Activated CD4-positive, alpha-beta memory T cell treated with anti-CD3 and anti-CD28 coated beads, Interleukin-2, amount 10 ng/mL, durations not matched to agents 7 days and 5 days (primary cell): ENCODE data around the gene MICAL2. TPM values are rescaled to one million over a fixed set of nuclear protein-coding genes. Genes with fewer than 3 reads are reported as not detected.

Experiments used
- CTCF ChIA-PET: fragments of 350-600 bp; sonication (Branson Sonifier 250); formaldehyde crosslinking; loops from one replicate; lab custom pipeline; 2021; ENCODE audit warnings: antibody characterized with exemption, inconsistent platforms; lab: Charles Lee
- POLR2A ChIA-PET: fragments of 350-600 bp; sonication (Branson Sonifier 250); formaldehyde crosslinking; loops from one replicate; lab custom pipeline; 2021; ENCODE audit warnings: antibody characterized with exemption; lab: Charles Lee
- DNase-seq: peaks from one replicate; pipeline ENCODE4 v3.0.0-alpha.2; 2020
- H3K27ac Mint-ChIP-seq: one replicate; pipeline ENCODE4 v1.8.0; 2021; ENCODE audit warnings: mild to moderate bottlenecking, mixed read lengths
- H3K27me3 Mint-ChIP-seq: one replicate; pipeline ENCODE4 v1.8.0; 2021; ENCODE audit warnings: mixed read lengths
- H3K36me3 Mint-ChIP-seq: one replicate; pipeline ENCODE4 v1.8.0; 2021; ENCODE audit warnings: low read depth, mixed read lengths
- H3K4me1 Mint-ChIP-seq: one replicate; pipeline ENCODE4 v1.8.0; 2021; ENCODE audit warnings: mixed read lengths
- H3K4me3 Mint-ChIP-seq: one replicate; pipeline ENCODE4 v1.8.0; 2021; ENCODE audit warnings: mild to moderate bottlenecking, mixed read lengths
- H3K9me3 Mint-ChIP-seq: one replicate; pipeline ENCODE4 v1.8.0; 2021; ENCODE audit warnings: mixed read lengths
- total RNA-seq, 2 experiments: library from RNA; stranded (reverse); gene quantifications; one replicate each; pipeline ENCODE4 v1.2.3, GENCODE V29; 2021

MICAL2 gene
- total RNA-seq, 2 experiments from 2014 or later = 135 to 143 TPM

DNA sequence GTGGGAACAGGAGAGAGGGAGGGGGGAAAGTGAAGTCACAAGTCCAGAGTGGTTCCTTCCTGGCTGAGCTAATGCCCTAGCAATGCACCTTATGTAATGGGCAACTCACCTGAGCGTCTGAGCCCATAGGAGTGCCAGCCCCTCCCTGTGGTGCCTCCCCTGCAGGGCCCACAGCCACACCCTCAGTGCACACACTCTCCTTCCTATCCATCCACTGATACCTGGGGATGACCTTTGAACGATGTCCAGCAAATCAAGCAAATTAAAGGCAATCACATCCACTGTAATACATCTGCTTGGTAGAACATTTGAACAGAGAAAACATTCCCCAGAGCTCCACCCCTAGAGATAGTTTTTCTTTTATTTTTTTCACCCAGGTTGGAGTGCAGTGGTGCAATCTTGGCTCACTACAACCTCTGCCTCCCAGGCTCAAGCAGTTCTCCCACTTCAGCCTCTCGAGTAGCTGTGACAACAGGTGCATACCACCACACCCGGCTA, 19.6 kb upstream of the MICAL2 start:
- H3K9me3 Mint-ChIP-seq = no peaks in the 10 kb centered on the region
- CTCF ChIA-PET = interaction anchor here (2.0 to 5.9 kb wide), 2 partner anchors 19 to 147 kb away, joined by 6 to 73 read pairs; partner anchors contain the start of gene MICAL2
- H3K27ac Mint-ChIP-seq = no peak overlapping the region

GRCh38 chr11:12091956-12092558, 18.3 kb upstream of the MICAL2 start:
- ChIA-PET POLR2A (interaction anchor here (7.0 kb wide), 1 partner anchor 18 kb away, joined by 117 read pairs; the partner anchor contains the start of gene MICAL2), CTCF (interaction anchor here (1.2 to 1.4 kb wide), 3 partner anchors 12 to 31 kb away, joined by 3 to 5 read pairs (median 3); no protein-coding TSS in a partner anchor)
- Mint-ChIP-seq H3K27ac (peak overlapping the region; percentile 58), H3K27me3 (no peaks in the 10 kb centered on the region), H3K4me1 (peaks cover 51% of the 10 kb centered on the region), H3K36me3 (no peaks in the 10 kb centered on the region), H3K4me3 (no peak overlapping the region), H3K9me3 (no peaks in the 10 kb centered on the region)
- DNase-seq = no peak

More for the DNA sequence above, 19.6 kb upstream of the MICAL2 start:
- DNase-seq = no peak
- POLR2A ChIA-PET = interaction anchor here (0.8 to 7.0 kb wide), 7 partner anchors 13 to 190 kb away, joined by 3 to 117 read pairs (median 4); partner anchors contain the start of gene MICAL2
- Mint-ChIP-seq H3K4me1 (peaks cover 64% of the 10 kb centered on the region), H3K4me3 (no peak overlapping the region), H3K27me3 (no peaks in the 10 kb centered on the region), H3K36me3 (no peaks in the 10 kb centered on the region)

DNA sequence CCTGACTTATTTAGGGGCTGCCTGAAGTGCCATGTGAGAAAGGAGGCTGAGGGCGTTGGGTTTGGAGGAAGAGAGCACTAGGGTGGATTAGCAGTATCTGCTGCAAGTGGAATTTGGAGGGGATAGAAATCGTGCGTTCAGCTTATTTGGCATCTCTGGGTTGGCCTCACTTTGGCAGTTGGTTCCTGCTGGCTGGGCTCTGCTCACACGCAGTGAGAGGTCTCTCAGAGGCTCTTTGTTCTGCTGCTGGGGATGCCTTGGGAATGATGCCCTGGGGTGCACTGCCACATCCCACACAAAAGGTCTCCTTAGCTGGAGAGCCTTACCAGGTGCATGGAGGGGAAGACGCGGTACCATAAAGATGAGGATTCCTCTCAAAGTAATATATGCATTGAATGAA, 17.7 kb upstream of the MICAL2 start:
- no peaks in the 10 kb centered on the region for H3K36me3 Mint-ChIP-seq
- H3K4me3 Mint-ChIP-seq = no peak overlapping the region
- POLR2A ChIA-PET = no interaction called here
- H3K27me3 Mint-ChIP-seq = no peaks in the 10 kb centered on the region
- H3K27ac Mint-ChIP-seq = no peak overlapping the region
- CTCF ChIA-PET = interaction anchor here (1.4 kb wide), 1 partner anchor 31 kb away, joined by 5 read pairs; no protein-coding TSS in a partner anchor
- no peak for DNase-seq
- peaks cover 45% of the 10 kb centered on the region for H3K4me1 Mint-ChIP-seq
- no peaks in the 10 kb centered on the region for H3K9me3 Mint-ChIP-seq

DNA sequence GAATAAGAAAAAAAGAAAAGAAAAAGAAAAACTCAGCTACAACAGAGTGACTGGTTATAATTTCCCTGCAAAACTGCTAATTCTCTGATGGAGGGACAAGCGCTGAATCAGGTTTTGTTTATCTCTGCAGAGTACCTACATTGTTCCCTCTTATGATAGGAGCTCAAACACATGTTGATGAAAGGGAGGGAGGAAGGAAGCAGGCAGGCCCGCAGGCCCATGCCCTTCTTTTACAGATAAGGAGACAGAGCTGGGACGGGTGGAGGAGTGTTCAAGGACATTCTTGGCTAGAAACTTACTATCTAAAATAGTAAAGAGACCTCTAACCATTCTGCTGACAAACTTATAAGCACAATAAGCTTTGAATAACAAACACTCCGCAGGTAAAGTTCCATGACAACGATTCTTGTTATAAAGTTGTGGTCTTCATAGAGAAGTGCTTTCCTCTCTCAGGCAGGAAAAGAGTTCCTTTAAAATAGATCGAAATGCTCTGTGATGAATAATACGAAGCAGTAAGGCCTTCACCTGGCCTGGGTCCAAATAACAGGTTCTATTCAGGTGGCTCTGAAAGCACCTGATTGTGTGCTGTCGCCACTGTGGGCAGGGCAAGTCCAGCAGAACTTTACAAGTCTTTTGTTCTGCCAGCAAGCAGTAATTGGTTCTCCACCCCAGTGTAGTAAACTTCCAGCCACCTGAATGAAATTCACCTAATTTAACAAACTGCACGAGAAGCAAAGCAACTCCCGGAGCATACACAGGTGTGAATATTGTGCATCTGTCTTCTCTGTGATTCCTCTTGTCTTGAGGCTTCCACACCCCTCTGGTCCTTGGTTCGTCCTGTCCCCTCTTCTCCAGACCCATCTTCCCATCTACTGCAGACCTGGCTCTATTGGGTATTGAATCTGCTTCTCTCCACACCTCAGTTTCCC, 15.3 kb upstream of the MICAL2 start:
- Mint-ChIP-seq H3K27ac (no peak overlapping the region), H3K4me3 (no peak overlapping the region), H3K9me3 (no peaks in the 10 kb centered on the region), H3K4me1 (peaks cover 35% of the 10 kb centered on the region), H3K36me3 (no peaks in the 10 kb centered on the region), H3K27me3 (peaks cover 11% of the 10 kb centered on the region)
- POLR2A ChIA-PET = interaction anchor here (1.4 kb wide), 1 partner anchor 14 kb away, joined by 4 read pairs; no protein-coding TSS in a partner anchor
- CTCF ChIA-PET = interaction anchor here (0.7 to 0.9 kb wide), 3 partner anchors 8 to 47 kb away, joined by 3 read pairs; no protein-coding TSS in a partner anchor
- no peak for DNase-seq

GRCh38 chr11:12097219-12097618, 13.2 kb upstream of the MICAL2 start:
- peaks cover 29% of the 10 kb centered on the region for H3K4me1 Mint-ChIP-seq
- ChIA-PET CTCF (interaction anchor here (1.2 kb wide), 1 partner anchor 53 kb away, joined by 3 read pairs; no protein-coding TSS in a partner anchor), POLR2A (no interaction called here)
- H3K9me3 Mint-ChIP-seq = no peaks in the 10 kb centered on the region
- peaks cover 18% of the 10 kb centered on the region for H3K27me3 Mint-ChIP-seq
- H3K36me3 Mint-ChIP-seq = no peaks in the 10 kb centered on the region
- no peak for DNase-seq
- H3K4me3 Mint-ChIP-seq = no peak overlapping the region
- H3K27ac Mint-ChIP-seq = no peak overlapping the region

GRCh38 chr11:12098601-12099000, 11.8 kb upstream of the MICAL2 start:
- no peak overlapping the region for H3K4me3 Mint-ChIP-seq
- peaks cover 4% of the 10 kb centered on the region for H3K36me3 Mint-ChIP-seq
- H3K27ac Mint-ChIP-seq = no peak overlapping the region
- DNase-seq = no peak
- H3K9me3 Mint-ChIP-seq = no peaks in the 10 kb centered on the region
- H3K4me1 Mint-ChIP-seq = peaks cover 35% of the 10 kb centered on the region
- CTCF ChIA-PET = interaction anchor here (0.6 to 2.3 kb wide), 7 partner anchors 9 to 306 kb away, joined by 3 to 9 read pairs (median 5); partner anchors contain the start of gene MICAL2
- POLR2A ChIA-PET = interaction anchor here (1.1 to 2.3 kb wide), 4 partner anchors 9 to 127 kb away, joined by 3 to 10 read pairs (median 4); no protein-coding TSS in a partner anchor
- H3K27me3 Mint-ChIP-seq = peaks cover 21% of the 10 kb centered on the region

DNA sequence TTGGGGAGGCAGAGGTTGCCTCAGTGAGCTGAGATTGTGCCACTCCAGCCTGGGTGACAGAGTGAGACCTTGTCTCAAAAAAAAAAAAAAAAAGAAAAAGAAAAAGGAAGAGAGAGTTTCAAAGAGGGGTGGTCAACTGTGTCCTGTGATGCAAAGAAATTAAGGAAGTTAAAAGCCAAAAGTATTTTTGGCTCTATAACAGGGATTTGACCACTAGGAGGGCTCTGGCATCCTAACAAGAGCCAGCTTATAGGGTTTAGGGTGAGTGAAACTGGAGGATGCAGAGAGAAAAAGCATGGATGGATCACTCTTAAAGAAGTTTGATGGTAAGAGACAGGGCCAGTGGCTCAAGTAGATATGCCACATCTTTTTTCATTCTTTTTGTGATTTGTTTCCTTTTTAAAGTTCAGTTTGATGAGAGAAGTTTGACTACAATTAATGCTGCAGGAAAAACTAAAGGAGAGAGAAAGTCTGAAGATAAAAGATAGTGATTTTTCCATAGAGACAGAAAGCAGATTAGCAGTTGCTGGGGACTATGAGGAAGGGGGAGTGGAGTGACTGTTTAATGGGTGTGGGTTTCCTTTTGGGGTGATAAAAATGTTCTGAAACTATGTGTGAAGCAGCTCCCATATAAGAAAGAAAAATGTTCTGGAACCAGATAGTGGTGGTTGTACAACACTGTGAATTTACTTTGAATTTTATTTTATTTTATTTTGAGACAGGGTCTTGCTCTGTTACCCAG, 11.1 kb upstream of the MICAL2 start:
- H3K27ac Mint-ChIP-seq = no peak overlapping the region
- CTCF ChIA-PET = interaction anchor here (0.6 to 2.3 kb wide), 8 partner anchors 10 to 307 kb away, joined by 3 to 9 read pairs (median 4); partner anchors contain the start of gene MICAL2

GRCh38 chr11:12100429-12100828, 10.0 kb upstream of the MICAL2 start:
- Mint-ChIP-seq H3K36me3 (peaks cover 4% of the 10 kb centered on the region), H3K4me1 (peaks cover 43% of the 10 kb centered on the region), H3K4me3 (no peak overlapping the region), H3K27ac (no peak overlapping the region), H3K9me3 (no peaks in the 10 kb centered on the region), H3K27me3 (peaks cover 21% of the 10 kb centered on the region)
- CTCF ChIA-PET = interaction anchor here (2.3 kb wide), 1 partner anchor 11 kb away, joined by 9 read pairs; no protein-coding TSS in a partner anchor
- POLR2A ChIA-PET = interaction anchor here (2.3 kb wide), 1 partner anchor 13 kb away, joined by 10 read pairs; no protein-coding TSS in a partner anchor
- no peak for DNase-seq

More for the DNA sequence above, 11.1 kb upstream of the MICAL2 start:
- Mint-ChIP-seq H3K36me3 (peaks cover 4% of the 10 kb centered on the region), H3K27me3 (peaks cover 21% of the 10 kb centered on the region), H3K4me1 (peaks cover 39% of the 10 kb centered on the region), H3K4me3 (no peak overlapping the region), H3K9me3 (no peaks in the 10 kb centered on the region)
- DNase-seq = no peak
- POLR2A ChIA-PET = interaction anchor here (1.1 to 2.3 kb wide), 4 partner anchors 9 to 126 kb away, joined by 3 to 10 read pairs (median 4); no protein-coding TSS in a partner anchor

DNA sequence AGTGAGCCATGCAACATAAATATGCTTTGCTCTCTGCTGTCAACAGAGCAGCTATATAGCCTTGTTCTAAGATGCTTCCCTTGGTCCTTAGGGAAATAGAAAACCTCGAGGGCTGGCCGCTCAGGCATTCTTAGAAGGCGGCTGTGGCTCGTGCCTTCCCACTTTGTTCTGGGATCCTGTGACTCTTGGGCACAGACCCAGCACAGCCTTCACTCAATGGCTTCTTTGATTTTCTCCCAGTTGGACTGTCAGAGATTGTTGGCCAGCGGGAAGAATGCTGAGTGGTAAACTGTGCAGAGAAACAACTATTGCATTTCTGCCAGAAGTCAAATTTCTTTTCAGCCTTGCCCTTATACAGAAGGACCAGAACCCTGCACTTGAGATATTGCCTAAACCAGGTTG, 9.5 kb upstream of the MICAL2 start:
- Mint-ChIP-seq H3K36me3 (peaks cover 4% of the 10 kb centered on the region), H3K9me3 (no peaks in the 10 kb centered on the region), H3K27ac (no peak overlapping the region), H3K4me1 (peaks cover 43% of the 10 kb centered on the region), H3K4me3 (no peak overlapping the region), H3K27me3 (peaks cover 21% of the 10 kb centered on the region)
- ChIA-PET CTCF (interaction anchor here (1.8 kb wide), 1 partner anchor 13 kb away, joined by 9 read pairs; no protein-coding TSS in a partner anchor), POLR2A (no interaction called here)
- no peak for DNase-seq

DNA sequence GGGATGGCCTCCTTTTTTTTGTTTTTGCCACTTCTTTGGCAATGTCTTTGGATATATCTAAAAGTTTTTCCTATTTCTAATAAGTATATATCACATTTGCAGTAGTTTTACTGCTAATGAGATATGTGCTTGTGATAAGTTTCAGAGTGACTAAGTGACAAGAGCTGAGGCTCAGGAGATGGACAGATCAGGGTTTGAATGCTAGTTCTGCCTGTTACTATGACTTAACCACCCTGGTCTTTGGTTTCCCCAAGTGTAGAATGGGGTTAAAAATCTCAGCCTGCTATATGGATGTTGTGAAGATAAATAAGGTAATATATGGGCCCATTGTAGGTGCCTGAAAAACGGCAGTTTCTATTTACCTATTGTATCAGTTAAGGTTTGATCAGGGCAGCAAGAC, 9.1 kb upstream of the MICAL2 start:
- CTCF ChIA-PET = interaction anchor here (1.7 to 1.8 kb wide), 2 partner anchors 14 to 135 kb away, joined by 4 to 9 read pairs; no protein-coding TSS in a partner anchor
- H3K4me3 Mint-ChIP-seq = no peak overlapping the region

DNA sequence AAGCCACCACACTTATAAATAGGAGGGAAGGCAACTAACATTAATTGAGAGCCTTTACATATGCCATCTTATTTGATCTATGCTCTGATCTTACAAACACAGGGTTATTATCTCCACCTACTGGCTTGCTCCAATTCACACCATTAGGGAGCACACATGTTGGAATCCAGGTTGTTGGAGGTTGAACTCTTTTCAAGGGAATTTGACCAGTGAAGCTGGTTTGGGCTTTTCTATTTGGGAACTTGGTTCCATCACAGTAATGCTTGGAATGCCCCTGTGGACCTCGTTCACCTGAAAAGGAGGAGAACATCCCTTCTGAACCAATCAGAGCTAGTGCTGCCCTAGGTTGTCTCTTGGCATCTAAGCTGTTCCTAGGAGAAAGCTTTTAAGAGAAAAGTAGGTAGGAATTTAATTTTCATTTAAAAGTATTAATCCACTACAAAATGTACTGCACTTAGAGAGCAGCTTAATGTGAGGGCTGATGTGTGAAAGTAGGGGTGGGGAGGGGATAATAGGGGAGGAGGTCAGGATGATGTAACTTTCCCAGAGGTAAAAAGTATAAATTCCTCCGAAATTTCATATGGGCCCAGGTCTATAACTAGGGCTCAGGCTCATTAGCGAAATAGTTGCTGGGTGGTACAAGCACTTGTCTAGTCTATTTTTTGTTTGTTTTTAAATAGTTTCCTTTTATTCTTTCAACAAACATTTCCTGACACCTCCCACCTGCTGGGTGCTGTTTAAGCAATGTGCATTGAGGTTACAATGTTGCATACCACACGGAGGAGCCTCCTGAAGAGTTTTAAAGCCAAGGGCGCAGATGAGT, 7.6 kb upstream of the MICAL2 start:
- CTCF ChIA-PET = interaction anchor here (0.7 to 1.8 kb wide), 5 partner anchors 8 to 178 kb away, joined by 3 to 9 read pairs (median 4); no protein-coding TSS in a partner anchor
- Mint-ChIP-seq H3K4me1 (peaks cover 49% of the 10 kb centered on the region), H3K9me3 (no peaks in the 10 kb centered on the region), H3K4me3 (no peak overlapping the region), H3K36me3 (peaks cover 4% of the 10 kb centered on the region), H3K27me3 (peaks cover 21% of the 10 kb centered on the region), H3K27ac (no peak overlapping the region)
- DNase-seq = no peak
- POLR2A ChIA-PET = interaction anchor here (0.7 to 1.3 kb wide), 5 partner anchors 15 to 134 kb away, joined by 3 to 5 read pairs (median 3); no protein-coding TSS in a partner anchor

More for the DNA sequence above, 9.1 kb upstream of the MICAL2 start:
- Mint-ChIP-seq H3K36me3 (peaks cover 4% of the 10 kb centered on the region), H3K9me3 (no peaks in the 10 kb centered on the region), H3K27ac (no peak overlapping the region), H3K27me3 (peaks cover 21% of the 10 kb centered on the region), H3K4me1 (peaks cover 45% of the 10 kb centered on the region)
- no peak for DNase-seq
- POLR2A ChIA-PET = no interaction called here
